GM18861 (cell line): Measurements from ENCODE around the gene CSNK1D.

Experiments
- ATAC-seq: cut with Tn5 transposase; IDR thresholded peaks from one replicate; pipeline ENCODE4 v1.9.1; 2021; ENCODE audit not compliant: unreplicated experiment

Gene CSNK1D

DNA sequence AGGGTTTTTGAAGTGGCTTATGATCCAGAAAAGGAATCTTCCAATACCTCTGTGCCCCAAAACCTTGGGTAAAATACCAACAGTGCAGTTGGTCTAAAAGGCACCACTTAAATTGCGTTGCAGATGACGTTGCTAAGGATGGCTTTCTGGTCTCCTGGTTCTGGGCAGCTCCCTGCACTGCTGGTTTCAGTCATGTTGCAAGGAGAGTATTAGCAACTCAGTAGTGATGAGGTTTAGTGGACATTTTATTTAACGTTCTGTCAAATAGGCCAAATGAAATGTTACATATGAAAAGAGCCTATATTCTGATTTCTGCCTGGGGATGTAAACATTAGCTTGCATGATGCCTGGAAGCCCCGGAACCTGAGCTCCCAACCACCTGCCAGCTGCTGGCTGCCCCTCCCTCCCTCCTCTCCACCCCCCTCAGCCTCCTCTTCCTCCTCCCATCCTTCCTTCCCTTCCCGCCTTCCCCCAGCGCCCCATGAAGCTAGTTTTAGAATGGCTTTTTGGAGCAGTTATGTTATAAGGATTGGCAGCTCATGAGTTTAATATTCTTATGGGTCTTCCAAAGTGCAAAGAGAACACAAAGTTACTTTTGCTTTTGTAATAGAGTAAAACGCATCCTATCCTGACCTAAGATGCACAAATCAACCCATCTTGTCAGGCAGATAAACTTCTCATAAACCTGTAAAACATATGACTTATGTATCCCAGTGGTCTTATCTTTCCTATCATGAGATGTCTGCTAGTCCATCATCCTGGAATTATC is 23.2 kb upstream of the CSNK1D start:
- no peak for ATAC-seq

DNA sequence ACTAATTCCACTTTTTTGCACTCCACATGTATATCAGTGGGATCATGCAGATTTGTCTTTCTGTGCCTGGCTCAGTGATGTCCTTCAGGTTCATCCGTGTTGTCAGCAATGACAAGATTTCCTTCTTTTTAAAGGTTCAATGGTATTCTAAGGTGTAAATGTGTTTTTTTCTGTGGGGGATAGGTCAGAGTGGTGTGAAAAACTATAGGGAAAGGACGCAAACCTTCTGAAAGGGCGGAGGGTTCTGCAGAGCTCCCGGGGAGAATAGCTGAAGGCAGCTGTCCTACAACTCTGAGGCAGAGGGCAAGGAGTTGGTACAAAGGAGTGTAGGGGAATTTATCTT is 21.9 kb upstream of the CSNK1D start:
- ATAC-seq: no peak

DNA sequence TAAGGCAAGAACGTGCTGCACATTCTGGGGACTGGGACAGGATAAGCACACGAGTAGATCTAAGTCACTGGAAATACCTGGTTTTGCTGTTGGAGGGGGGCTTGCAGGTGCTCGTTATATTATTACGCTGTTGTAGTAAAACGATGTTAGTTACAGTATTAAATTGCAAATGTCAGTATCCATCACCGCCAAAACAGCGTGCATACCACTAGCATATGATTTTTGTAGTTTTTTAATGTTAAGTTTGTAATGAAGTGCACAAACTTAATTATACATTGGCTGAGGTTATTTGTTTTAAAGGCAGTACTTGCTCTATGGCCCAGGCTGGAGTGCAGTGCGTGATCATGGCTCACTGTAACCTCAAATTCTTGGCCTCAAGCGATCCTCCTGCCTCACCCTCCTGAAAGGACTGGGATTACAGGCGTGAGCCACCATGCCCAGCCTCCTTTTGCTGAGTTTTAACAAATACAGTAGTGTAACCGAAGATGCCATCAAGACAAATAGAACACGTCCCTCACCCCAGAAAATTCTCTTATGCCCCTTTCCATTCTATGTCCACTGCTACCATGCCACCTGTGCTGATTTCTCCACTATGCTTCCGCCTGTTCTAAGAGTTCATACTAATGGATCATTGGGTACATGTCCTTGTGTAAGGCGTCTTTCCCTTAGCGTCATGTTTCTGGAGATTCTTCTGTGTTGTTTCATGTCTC is 20.7 kb upstream of the CSNK1D start:
- ATAC-seq: no peak

DNA sequence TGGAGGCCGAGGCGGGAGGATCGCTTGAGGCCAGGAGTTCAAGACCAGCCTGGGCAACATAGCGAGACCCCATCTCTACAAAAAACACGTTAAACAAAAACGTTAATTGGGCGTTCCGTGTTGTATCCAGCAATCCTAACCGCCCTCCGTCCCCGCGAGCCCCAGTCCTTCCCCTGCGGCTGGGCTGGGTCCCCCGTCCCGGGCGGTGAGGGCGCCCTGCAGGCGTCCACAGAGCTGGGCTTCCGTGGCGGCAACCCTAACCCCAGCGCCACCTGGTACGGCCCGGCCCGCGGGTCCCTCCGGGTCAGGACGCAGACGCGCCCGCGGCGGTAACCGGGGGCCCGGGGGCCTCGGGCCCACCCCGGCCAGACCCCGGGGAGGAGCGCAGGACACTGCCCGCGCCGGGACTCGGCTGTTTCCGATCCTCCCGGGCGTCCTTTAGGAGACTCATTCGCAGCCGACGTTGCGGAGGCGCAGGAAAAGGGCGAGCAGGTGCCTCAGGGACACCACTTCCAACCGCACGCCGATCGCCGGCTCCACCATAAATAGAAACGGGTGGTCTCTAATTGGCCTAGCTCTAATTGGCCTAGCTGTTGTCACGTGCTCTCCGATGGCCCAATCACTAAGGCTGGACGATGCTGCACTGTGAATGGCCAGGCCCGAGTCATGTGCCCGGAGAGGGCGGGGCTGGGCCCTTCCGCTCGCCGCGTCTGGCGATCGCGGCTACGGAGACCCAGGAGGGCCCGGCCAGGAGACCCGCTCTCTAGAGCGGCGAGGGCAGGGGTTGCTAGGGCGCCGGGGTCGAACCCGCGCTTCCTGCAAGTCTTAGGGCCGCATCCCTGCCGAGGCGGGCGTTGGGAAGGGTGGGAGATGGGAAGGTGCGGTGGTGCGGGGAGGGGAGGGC is 19.0 kb upstream of the CSNK1D start:
- ATAC-seq: peak; percentile 80

DNA sequence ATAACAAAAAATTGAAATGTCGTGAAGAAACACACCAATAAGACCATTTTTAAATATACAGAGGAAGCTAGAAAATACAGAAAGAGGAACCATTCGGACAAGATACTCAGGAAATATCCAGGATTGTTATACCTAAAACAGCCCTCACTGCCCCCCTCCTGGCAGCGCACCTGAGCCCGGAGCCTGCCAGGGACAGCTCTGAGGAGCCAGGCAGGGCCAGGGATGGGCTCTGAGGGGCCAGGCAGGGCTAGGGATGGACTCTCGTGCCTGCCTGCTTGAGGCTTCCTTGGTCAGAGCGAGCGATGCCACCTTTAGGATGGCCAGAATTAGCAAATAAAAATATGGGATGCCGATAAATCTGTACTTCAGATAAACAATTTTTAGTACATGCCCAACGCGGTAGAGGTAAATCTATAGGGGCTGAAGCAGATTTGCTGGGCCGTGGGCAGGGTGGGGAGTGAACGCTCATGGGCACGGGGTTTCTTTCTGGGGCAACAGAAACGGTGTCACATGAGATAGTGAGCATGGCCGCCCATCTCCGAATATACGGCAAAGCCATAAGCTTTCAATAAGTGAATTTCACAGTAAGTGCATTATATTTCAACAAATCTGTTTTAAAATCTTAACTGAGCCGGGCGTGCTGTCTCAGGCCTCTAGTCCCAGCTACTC is 18.2 kb upstream of the CSNK1D start:
- no peak for ATAC-seq

DNA sequence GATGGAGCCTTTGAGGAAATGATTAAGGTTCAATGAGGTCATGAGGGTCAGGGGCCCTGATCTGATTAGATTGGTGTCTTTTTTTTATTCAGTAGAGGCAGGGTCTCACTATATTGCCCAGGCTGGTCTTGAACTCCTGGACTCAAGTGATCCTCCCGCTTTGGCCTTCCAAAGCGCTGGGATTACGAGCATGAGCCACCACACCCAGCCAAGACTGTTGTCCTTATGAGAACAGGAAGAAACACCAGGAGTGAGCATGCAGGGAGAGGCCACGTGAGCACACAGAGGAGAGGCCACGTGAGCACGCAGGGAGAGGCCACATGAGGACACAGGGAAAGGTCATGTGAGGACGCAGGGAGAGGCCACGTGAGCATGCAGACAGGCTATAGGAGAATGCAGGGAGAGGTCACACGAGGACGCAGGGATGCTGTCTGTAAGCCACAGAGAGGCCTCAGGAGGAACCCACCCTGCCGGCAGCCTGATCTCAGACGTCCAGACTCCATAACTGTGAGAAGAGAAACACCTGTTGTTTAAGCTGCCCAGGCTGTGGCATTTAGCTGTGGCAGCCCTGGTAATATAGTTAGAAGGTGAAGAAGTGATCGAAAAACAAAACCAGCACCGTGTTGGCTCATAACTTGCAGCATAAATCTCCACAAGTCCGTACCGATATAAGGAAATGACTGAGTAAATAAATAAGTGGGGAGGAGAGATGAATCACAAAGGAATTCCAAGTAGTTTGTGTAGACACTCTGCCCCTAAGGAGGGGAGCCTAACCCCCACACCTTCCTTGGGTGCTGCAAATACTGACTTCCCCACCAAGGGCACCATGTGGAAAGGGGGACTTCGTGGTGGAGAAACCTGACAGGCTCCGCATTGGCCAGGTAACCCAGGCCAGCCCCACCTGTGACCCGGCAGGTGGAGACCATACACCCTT is 14.6 kb upstream of the CSNK1D start:
- ATAC-seq: no peak

DNA sequence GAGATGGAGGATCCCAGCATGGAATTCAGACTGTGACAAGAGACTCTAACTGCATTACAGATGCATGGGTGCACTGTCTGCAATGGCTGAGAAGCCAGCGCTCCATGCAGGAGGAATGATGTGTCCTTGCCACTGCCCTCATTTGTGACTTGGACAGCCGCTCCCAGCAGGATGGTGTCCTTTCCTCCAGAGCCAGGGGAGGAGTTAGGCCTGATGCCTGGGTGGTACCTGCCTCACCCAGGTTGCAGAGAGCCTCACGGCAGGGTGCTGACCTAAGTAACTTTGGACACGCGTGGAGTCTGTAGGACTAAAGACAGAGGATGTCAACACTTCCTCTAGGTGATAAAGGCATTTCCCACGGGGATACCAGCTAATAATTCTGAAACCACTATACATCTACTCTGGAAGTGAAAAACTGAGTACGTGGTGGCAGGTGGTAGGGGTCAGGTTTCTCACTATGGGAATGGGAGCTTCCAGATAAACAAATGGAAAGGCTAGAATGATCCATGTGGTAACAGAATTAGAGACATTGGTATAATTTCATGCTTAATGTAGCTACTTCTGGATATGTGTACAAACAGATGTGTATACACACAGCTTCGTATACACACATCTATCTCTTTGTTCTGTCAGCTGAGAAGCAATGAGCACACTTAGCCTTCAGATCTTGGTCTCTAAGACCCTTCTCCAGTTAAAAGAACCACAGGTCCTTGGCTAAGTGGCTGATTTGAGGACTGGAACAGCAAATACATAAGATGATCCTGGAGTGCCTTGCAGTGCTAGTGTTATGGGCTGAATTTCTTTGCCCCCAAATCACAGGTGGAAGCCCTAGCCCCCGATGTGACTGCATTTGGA is 13.7 kb upstream of the CSNK1D start:
- no peak for ATAC-seq

DNA sequence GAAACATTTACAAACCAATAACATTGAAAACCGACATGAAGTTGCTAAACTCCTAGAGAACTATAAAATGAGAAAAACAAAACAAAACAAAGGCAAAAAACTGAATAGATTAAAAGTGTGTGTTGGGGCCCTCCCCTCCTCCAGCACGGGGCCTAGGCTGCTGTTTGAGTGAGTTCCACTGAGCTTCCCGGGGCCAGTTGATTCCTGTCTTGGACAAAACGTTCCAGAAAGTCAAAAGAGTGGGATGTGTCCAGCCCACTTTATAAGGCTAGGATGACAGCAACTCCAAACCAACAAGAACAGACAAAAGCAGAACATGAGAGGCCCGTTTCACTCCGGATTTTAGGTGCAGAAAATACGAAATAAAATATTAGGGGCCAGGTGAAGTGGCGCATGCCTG is 11.6 kb upstream of the CSNK1D start:
- no peak for ATAC-seq

DNA sequence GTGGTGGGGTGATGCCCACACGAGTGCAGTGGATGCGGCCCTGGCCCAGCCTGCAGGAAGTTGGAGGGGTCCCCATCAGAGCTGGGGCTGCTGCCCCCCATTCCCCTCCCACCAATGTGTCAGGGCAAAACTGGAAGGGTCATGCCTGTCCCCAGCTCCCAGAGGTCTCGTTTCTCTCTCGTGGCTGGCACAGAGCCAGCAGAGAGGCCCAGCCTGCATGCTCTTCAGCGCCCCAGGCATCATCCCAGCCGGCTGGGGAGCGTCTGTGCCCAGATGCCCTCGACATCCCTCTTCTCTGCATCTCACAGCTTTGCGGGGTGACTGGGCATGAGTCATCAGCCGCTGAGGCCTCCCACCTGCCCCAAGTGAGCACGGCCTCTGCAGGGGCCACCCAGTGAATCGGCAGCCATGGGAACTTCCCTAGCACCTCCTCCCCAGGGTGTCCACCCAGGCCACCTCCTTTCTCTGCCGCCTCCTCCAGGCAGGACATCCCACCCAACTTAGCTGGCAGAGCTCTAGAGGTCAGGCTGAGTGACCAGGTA is 9.8 kb upstream of the CSNK1D start:
- ATAC-seq: no peak

DNA sequence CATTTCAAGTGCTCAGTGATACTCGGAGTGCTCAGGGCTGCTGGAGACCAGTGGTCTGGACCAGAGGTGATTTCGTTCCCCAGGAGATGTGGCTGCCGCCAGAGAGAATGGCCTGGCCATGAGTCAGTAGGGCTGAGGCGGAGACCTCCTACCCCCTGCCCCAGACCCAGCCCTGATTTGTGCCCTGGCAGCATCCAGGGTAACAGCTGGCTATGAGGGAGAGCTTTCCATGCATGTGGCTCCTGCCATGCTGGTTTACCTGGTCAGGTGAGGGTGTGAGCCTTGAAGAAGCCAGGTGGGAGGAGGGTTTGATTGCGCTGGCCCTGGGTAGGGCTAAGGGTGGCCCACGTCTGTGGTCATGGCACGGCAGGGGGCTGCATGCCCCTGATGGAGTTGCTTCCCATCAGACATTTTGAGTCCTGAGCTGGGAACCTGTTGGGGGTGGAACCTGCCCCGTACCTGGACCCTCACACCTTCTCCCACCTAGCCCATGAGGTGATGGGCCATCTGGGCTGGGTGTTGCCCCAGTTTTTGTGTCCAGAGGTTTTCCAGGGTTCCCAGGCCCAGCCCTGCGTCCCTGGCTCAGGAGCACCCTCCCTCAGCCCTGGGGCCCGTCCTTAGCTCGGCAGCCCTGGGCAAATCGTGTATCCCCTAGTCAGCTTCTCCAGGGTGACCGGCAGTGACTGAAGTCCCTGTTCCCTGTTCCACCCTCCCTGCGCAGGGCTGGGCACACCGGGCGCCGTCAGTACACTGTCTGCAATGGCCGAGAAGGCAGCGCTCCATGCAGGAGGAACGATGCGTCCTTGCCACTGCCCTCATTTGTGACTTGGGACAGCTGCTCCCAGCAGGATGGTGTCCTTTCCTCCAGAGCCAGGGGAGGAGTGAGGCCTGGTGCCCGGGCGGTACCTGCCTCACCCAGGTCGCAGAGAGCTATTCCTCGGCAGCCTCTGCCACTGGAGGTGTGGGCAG is 9.0 kb upstream of the CSNK1D start:
- no peak for ATAC-seq

DNA sequence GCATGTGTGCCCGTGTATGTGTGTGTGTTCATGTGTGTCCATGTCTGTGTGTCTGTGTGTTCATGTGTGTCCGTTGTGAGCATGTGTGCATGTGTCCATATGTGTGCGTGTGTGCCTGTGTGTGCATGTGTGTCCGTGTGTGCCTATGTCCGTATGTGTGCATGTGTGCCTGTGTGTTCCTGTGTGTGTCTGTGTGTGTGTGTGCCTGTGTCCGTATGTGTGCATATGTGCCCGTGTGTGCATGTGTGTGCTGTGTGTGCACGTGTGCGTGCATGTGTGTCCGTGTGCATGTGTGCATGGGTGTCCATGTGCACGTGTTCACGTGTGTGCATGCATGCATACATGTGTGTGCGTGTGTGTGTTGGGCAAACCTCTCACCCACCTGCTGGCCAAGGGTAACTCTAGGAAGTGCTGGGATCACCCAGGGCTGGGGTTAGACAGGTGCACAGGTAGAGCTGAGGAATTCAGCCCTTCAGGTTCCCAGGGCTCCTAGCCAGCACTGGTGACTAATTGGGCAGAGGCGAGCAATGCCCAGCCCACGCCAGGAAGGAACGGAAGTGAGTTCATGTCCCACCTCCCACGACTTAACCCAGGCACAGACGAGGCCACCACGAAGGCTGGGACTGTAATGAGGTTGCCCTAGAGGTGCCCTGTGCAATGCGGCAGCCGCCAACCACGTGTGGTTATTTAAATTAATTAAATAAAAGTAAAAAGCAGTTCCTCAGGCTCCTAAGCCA is 8.2 kb upstream of the CSNK1D start:
- ATAC-seq: no peak

DNA sequence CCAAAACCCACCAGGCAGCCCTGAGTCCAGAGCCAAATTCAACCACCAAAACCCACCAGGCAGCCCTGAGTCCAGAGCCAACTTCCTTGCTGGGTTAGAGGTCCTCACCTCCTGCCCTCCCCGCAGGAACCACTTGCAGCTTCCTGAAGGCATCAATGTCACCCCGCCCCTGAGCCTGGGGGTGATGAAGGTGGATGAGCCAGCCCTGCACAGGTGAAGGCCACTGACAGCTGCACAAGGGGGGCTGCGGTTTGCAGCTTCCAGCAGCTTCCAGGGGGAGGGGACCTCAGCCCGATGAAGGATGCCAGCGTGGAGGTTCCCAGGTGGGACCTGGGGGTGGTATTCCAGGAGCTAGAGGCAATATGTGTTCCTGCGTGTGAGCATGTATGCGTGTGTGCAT is 7.6 kb upstream of the CSNK1D start:
- no peak for ATAC-seq

DNA sequence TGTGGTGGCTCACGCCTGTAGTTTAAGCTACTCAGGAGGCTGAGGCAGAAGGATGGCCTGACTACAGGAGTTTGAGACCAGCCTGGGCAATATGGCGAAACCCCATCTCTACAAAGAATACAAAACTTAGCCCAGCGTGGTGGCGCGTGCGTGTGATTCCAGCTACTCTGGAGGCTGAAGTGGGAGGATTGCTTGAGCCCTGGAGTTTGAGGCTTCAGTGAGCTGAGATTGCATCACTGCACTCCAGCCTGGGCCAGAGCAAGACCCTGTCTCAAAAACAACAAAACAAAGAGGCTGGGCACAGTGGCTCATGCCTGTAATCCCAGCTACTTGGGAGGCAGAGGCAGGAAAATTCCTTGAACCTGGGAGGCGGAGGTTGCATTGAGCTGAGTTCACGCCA is 7.0 kb upstream of the CSNK1D start:
- no peak for ATAC-seq

DNA sequence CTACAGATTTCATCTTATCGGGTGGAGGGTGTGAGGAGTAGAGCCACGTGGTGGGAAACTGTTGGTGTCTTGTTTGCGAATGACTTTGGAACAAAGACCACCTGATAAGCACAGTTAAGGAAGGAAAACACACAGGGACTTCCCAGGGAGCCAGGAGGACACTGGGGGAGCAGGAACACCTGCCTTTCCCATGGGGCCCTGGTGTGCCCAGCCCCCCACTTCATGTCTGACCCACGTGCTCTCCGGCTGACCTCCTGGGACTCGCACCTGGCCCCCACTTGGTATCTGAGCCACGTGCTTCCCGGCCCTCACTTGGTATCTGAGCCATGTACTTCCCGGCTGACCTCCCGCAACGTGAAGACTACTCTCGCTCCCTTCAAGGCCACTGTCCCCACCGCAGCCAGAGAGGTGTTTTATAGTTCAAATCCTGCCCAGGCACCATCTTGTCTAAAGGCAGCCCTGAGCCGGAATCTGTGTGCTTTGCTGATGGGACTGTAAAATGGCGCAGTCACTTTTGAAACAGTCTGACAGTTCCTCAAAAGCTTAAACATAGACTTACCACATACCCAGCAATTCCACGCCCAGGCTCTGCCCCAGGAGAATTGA is 5.4 kb upstream of the CSNK1D start:
- ATAC-seq: no peak

DNA sequence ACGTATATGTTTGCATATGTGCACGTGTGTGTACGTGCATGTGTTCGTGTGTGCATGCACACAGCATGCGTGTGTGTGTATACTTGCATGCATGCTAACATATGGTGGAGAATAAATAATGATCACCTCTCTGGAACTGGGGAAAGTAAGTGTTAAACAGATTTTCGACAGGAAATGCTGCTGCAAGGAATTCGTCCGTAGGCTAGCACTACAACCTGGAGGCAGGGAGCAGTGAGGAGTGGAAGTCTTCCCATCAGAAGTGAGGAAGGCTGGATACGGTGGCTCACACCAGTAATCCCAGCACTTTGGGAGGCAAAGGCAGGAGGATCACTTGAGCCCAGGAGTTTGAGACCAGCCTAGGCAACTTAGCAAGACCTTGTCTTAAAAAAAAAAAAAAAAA is 4.8 kb upstream of the CSNK1D start:
- ATAC-seq: no peak

DNA sequence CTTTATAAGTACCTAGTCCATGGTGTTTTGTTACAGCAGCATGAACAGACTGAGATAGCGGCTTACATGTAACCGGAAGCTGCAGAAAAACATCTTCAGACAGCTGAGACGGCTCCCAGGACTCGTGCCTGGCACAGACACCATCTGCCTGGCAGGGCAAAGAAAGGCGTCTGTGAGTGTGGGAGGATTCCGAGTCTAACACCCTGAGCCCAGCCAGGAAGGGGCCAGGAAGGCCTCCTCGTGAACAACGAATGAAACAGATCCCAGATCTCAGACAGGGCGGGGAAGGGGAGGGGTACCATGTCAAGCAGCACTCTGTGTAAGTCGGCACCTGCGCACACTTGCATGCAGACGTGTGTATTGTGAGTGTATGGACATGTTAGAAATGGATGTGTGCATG is 4.4 kb upstream of the CSNK1D start:
- ATAC-seq: no peak

DNA sequence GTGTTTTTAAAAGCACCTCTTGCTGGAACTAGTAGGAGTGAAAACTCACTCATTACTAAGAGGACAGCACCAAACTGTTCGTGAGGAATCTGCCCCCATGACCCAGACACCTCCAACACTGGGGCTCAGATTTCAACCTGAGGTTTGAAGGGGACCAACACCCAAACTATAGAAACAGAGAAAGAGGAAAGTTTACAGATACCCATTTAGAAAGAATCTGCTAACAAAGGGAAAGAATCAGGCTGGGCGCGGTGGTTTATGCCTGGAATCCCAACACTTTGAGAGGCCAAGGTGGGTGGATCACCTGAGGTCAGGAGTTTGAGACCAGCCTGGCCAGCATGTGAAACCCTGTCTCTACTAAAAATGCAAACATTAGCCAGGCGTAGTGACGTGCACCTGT is 3.4 kb upstream of the CSNK1D start:
- no peak for ATAC-seq
